Spleen (tissue), 13 donors: ENCODE measurements around the gene SULT6B1. TPM values are rescaled to one million over a fixed set of nuclear protein-coding genes. Genes with fewer than 3 reads are reported as not detected.
A peak's percentile ranks its signal among the peaks of the same experiment; 100 is the strongest.

ENCODE experiments used
- DNase-seq: peaks from one replicate; pipeline ENCODE4 v3.0.0-alpha.2; 2020
- H3K27ac ChIP-seq, 8 donors: fragments of 200-600 bp; sonication (generic) in 7 of 8; 1 replicate in 4 of 8; 2 replicates in 4 of 8; pipeline versions ENCODE4 v1.5.0 to v1.8.0; 2016 to 2021; ENCODE audit warnings: inconsistent platforms in 4 of 8, mild to moderate bottlenecking in 4 of 8, moderate library complexity in 1 of 8
- H3K27me3 ChIP-seq, 7 donors: fragments of 200-600 bp; sonication (generic) in 6 of 7; replicated peaks in 1 of 7; 1 replicate in 4 of 7; 2 replicates in 3 of 7; pipeline versions ENCODE4 v1.5.0 to v1.8.0; 2016 to 2021; ENCODE audit warnings: inconsistent platforms in 3 of 7, mild to moderate bottlenecking in 1 of 7
- H3K36me3 ChIP-seq, 6 donors: fragments of 200-600 bp; sonication (generic) in 5 of 6; 1 replicate in 4 of 6; 2 replicates in 2 of 6; pipeline versions ENCODE4 v1.5.0 to v1.8.0; 2016 to 2021; ENCODE audit warnings: inconsistent platforms in 2 of 6
- H3K4me1 ChIP-seq, 6 donors: fragments of 200-600 bp; sonication (generic) in 5 of 6; 1 replicate in 3 of 6; 2 replicates in 3 of 6; pipeline versions ENCODE4 v1.5.0 to v1.8.0; 2016 to 2021; ENCODE audit warnings: inconsistent platforms in 3 of 6
- H3K4me3 ChIP-seq, 8 donors: fragments of 200-600 bp; sonication (generic) in 7 of 8; 1 replicate in 4 of 8; 2 replicates in 4 of 8; pipeline versions ENCODE4 v1.5.0 to v1.8.0; 2016 to 2021; ENCODE audit warnings: inconsistent platforms in 4 of 8, mild to moderate bottlenecking in 4 of 8, moderate library complexity in 2 of 8
- H3K9me3 ChIP-seq, 8 donors: fragments of 200-600 bp; sonication (generic) in 7 of 8; 1 replicate in 4 of 8; 2 replicates in 4 of 8; pipeline versions ENCODE4 v1.5.0 to v1.8.0; 2016 to 2021; ENCODE audit warnings: inconsistent platforms in 4 of 8
- CTCF ChIP-seq, 11 experiments: fragments of 200-600 bp in 7 of 11; fragments of 450-650 bp in 4 of 11; sonication (generic) in 4 of 11; IDR thresholded peaks in 8 of 11; conservative IDR thresholded peaks in 3 of 11; 1 replicate in 7 of 11; 2 replicates in 4 of 11; pipeline versions ENCODE4 v1.4.0 to v1.8.0; 2016 to 2021; ENCODE audit warnings: antibody characterized with exemption in 11 of 11, inconsistent platforms in 4 of 11, mild to moderate bottlenecking in 1 of 11
- POLR2A ChIP-seq, 3 donors: fragments of 450-650 bp; IDR thresholded peaks; one replicate each; pipeline ENCODE4 v1.5.1; 2017; ENCODE audit warnings: antibody characterized with exemption in 3 of 3, mild to moderate bottlenecking in 1 of 3
- POLR2AphosphoS5 ChIP-seq, 3 donors: sonication (generic); formaldehyde crosslinking; IDR thresholded peaks; one replicate each; pipeline ENCODE4 v1.5.1; 2017; ENCODE audit warnings: antibody characterized with exemption in 3 of 3
- WGBS, 5 donors: extraction: QIAGEN DNeasy Blood & Tissue Kit in 3 of 5; methylation state at CpG; one replicate each; pipeline versions ENCODE4 v1.1.5 to v1.1.7; 2013 to 2018; 5-methylcytosine and 5-hydroxymethylcytosine counted together
- intact Hi-C: fragments of 100-400 bp; cut with DNase I; formaldehyde crosslinking; loops from one replicate; pipeline ENCODE4 v1.15.0; 2023; ENCODE audit warnings: low total_unique reads
- long read RNA-seq, 2 donors: transcript quantifications; one replicate each; lab custom pipeline, GENCODE V29; 2026
- polyA plus RNA-seq, 3 donors: library from polyadenylated mRNA; stranded (reverse); fragments of 200-250 nt; gene quantifications; one replicate each; pipeline ENCODE4 v1.2.1, GENCODE V29; 2013
- total RNA-seq, 7 donors: library from RNA; depleted of rRNA in 3 of 7; stranded (reverse); fragments of >200 nt in 3 of 7; fragmentation: NEBNext Ultra II Directional in 4 of 7; extraction: Animal tissue kit (Norgen Biotek cat#: 25700) in 4 of 7; gene quantifications; one replicate each; pipeline versions ENCODE4 v1.1.0 to v1.2.1, GENCODE V29; 2016 to 2021
- donor health status: healthy with polysubstance abuse.
- donor health status: DM: no; HTN: no; CAD: no; lungs with moderate emphysema.
- donor health status: DM: no; HTN: no; CAD: no.
- donor health status: Bipolar disorder and iron deficiency.
- donor health status: healthy.
- donor health status: DM: no; HTN: no; CAD: no.
- donor health status: DM: yes; HTN: yes; CAD: no.

SULT6B1 gene
- total RNA-seq (not detected), polyA plus RNA-seq (not detected)
- long read RNA-seq, donor 1, partial matches to known transcripts = 12 of 19 reads
- long read RNA-seq, donor 1, other reads (novel, unspliced or antisense) = 7 of 19 reads
- long read RNA-seq, donor 2 = 0 reads

DNA sequence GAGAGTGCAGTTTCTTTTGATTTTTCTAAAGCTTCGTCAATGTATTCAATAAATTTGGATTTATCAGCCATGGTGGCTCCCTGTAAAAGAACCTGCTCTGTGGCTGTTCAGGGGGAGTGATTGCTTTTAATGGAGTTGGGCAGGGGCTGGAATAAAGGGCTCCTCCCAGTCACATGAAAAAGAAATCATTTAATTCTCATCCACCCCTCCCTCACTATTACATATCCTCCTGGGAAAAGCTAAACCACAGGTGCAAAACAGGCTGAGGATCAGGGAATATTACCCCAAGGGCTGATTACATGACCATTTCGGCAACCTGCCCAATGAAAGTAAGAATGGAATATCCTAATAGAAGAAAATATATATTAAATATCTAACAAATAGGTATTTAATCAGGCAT lies at the start of gene SULT6B1:
SULT6B1 (minus strand) TSS at position 101 of the 400 bp plus-strand sequence; CDS start at position 71, 30 bp downstream.
- Histone ChIP-seq H3K27me3 (no peaks in the 10 kb centered on the region), H3K9me3 (no peaks in the 10 kb centered on the region), H3K36me3 (no peaks in the 10 kb centered on the region), H3K4me1 (peaks cover 0 to 16% (median 0%) of the 10 kb centered on the region in 6 donors), H3K27ac (peak within 1 kb of the TSS; percentile 30 to 89 (median 84)), H3K4me3 (no peak within 1 kb of the TSS)
- WGBS, 5 donors = 91 to 98% (median 92%) methylated on average over 2 of the region's 2 CpGs
- TF ChIP-seq POLR2A (IDR thresholded peaks at IDR 0.05) = no peak
- no peak for TF ChIP-seq POLR2AphosphoS5 (IDR thresholded peaks at IDR 0.05)
- TF ChIP-seq CTCF (IDR thresholded peaks at IDR 0.05 in 8 of 11, conservative IDR thresholded peaks at IDR 0.05 in 3 of 11) = no peak
- no peak for DNase-seq
- intact Hi-C loops = no loop called here

GRCh38 chr2:37232131-37232933 lies 43.9 kb upstream of the SULT6B1 start:
- H3K27me3 ChIP-seq = no peaks in the 10 kb centered on the region
- peak; percentile 79 for DNase-seq
- peaks cover 21 to 69% (median 48%) of the 10 kb centered on the region in 6 donors for H3K4me1 ChIP-seq
- WGBS, 5 donors = 21 to 27% (median 23%) methylated on average over 16 to 18 of the region's 18 CpGs
- H3K4me3 ChIP-seq = peak overlapping the region; percentile 68 to 90 (median 77)
- peaks cover 0 to 46% (median 22%) of the 10 kb centered on the region in 6 donors for H3K36me3 ChIP-seq
- H3K27ac ChIP-seq = peak overlapping the region; percentile 83 to 98 (median 94)
- intact Hi-C loops = no loop called here
- TF ChIP-seq POLR2AphosphoS5 (IDR thresholded peaks at IDR 0.05) = no peak
- TF ChIP-seq POLR2A (IDR thresholded peaks at IDR 0.05) = no peak
- no peak for TF ChIP-seq CTCF (IDR thresholded peaks at IDR 0.05 in 8 of 11, conservative IDR thresholded peaks at IDR 0.05 in 3 of 11)
- no peaks in the 10 kb centered on the region for H3K9me3 ChIP-seq

DNA sequence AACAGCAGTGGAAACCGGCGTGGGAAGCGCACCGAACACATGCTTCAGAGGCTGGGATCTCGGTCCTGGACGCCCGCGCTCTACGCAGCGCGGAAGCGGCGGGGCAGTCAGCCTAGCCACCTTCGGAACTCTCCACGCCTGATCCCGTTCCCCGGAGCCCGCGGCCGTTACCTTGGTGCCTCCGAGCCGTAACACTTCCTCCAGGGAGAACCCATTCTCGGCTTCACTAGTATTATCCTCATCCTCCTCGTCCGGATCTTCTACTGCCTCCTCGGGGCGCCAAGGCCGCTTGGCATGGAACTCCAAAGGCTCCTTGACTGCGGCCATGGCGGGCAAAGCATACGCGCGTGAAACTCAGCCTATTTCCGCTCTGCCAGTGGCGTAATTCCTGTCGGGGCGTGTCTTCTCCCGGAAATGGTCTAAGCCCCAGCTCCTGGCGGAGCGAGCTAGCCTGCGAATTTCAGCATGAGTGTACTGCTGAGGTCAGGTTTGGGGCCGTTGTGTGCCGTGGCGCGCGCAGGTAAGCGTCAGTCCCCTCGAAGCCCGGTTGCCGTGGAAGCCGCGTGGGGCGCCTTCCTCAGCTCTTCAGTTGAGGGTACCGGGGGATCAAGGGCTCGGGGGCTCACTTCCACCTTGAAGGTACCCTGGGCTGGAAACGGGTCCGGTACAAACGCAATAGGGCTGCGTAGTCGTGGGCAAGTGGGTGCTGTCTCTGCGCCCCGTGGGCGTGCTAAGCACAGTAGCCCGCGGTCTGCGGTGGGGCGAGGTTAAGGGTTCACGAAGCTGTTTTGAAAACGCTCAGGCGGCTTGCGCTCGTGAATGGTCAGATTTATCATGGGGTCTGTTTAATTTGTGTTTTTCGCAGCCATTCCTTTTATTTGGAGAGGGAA lies 43.0 kb upstream of the SULT6B1 start, which contains the start of the genes CEBPZ and NDUFAF7:
CEBPZ (minus strand) TSS at position 356 of the 890 bp plus-strand sequence; CDS start at position 327, 29 bp downstream.
NDUFAF7 (plus strand) TSS at position 418 of the 890 bp plus-strand sequence; CDS start at position 466, 48 bp downstream.
- Histone ChIP-seq H3K36me3 (peaks cover 0 to 46% (median 22%) of the 10 kb centered on the region in 6 donors), H3K27ac (peak within 1 kb of the TSS; percentile 83 to 98 (median 94)), H3K9me3 (no peaks in the 10 kb centered on the region), H3K4me1 (peaks cover 25 to 78% (median 56%) of the 10 kb centered on the region in 6 donors), H3K4me3 (peak within 1 kb of the TSS; percentile 68 to 90 (median 77)), H3K27me3 (no peaks in the 10 kb centered on the region)
- peak; percentile 97 for DNase-seq
- intact Hi-C loops = no loop called here
- WGBS, 5 donors = 0 to 1% (median 0%) methylated on average over 52 to 73 of the region's 73 CpGs
- peak; percentile 92 to 95 (median 93) for TF ChIP-seq POLR2AphosphoS5 (IDR thresholded peaks at IDR 0.05)
- peak in 2 of 11 experiments; percentile 26 to 27 for TF ChIP-seq CTCF (IDR thresholded peaks at IDR 0.05 in 8 of 11, conservative IDR thresholded peaks at IDR 0.05 in 3 of 11)
- peak; percentile 11 to 69 (median 56) for TF ChIP-seq POLR2A (IDR thresholded peaks at IDR 0.05)
